ENCODE results near the gene KRT8. TPM values are rescaled to one million over a fixed set of nuclear protein-coding genes. Genes with fewer than 3 reads are reported as not detected.

KRT8 gene
- total and polyA plus RNA-seq, 7 donors: 20.6 to 3,526 (median 63.1) TPM

GRCh38 chr12:52878507-52879393, 26.1 kb downstream of the KRT8 start:
- DNase-seq: no peak
- TF ChIP-seq POLR2A (IDR thresholded peaks at IDR 0.05): no peak
- no peak for TF ChIP-seq EP300 (IDR thresholded peaks at IDR 0.05)
- no peak for TF ChIP-seq POLR2AphosphoS5 (IDR thresholded peaks at IDR 0.05)
- no peak for TF ChIP-seq CTCF (IDR thresholded peaks at IDR 0.05)
- intact Hi-C loops (cut with DNase I): loop anchor here (2.0 kb wide), 1 partner anchor 296 kb away; no protein-coding TSS in a partner anchor
- WGBS, 2 donors: 52 to 75% methylated on average over 17 of the region's 17 CpGs
- peak overlapping the region in 3 of 4 donors; percentile 15 to 61 (median 56) for H3K27ac ChIP-seq
- no peaks in the 10 kb centered on the region for H3K9me3 ChIP-seq
- peaks cover 0 to 33% (median 26%) of the 10 kb centered on the region in 4 donors for H3K4me1 ChIP-seq
- H3K4me3 ChIP-seq: peak overlapping the region in 2 of 4 donors; percentile 19 to 35
- no peaks in the 10 kb centered on the region for H3K36me3 ChIP-seq
- no peaks in the 10 kb centered on the region for H3K27me3 ChIP-seq

GRCh38 chr12:52877242-52877641, 27.6 kb downstream of the KRT8 start:
- peaks cover 0 to 37% (median 29%) of the 10 kb centered on the region in 4 donors for H3K4me1 ChIP-seq
- no peaks in the 10 kb centered on the region for H3K9me3 ChIP-seq
- no peak for DNase-seq
- H3K4me3 ChIP-seq: no peak overlapping the region
- no peaks in the 10 kb centered on the region for H3K27me3 ChIP-seq
- WGBS, 2 donors: 53 to 74% methylated on average over 3 of the region's 3 CpGs
- no peaks in the 10 kb centered on the region for H3K36me3 ChIP-seq
- intact Hi-C loops (cut with DNase I): no loop called here
- TF ChIP-seq POLR2A (IDR thresholded peaks at IDR 0.05): no peak
- no peak for TF ChIP-seq CTCF (IDR thresholded peaks at IDR 0.05)
- no peak for TF ChIP-seq POLR2AphosphoS5 (IDR thresholded peaks at IDR 0.05)
- TF ChIP-seq EP300 (IDR thresholded peaks at IDR 0.05): no peak
- H3K27ac ChIP-seq: no peak overlapping the region

GRCh38 chr12:52876372-52876771, 28.5 kb downstream of the KRT8 start:
- Histone ChIP-seq H3K9me3 (no peaks in the 10 kb centered on the region), H3K4me1 (peaks cover 0 to 37% (median 31%) of the 10 kb centered on the region in 4 donors), H3K4me3 (no peak overlapping the region), H3K27me3 (no peaks in the 10 kb centered on the region), H3K27ac (no peak overlapping the region), H3K36me3 (no peaks in the 10 kb centered on the region)
- 25 to 66% methylated on average over 7 of the region's 7 CpGs for WGBS, 2 donors
- no peak for DNase-seq
- intact Hi-C loops (cut with DNase I): no loop called here
- TF ChIP-seq EP300 (IDR thresholded peaks at IDR 0.05) (no peak), POLR2A (IDR thresholded peaks at IDR 0.05) (no peak), CTCF (IDR thresholded peaks at IDR 0.05) (no peak), POLR2AphosphoS5 (IDR thresholded peaks at IDR 0.05) (no peak)

- DNase-seq: no peak
- H3K36me3 ChIP-seq: no peaks in the 10 kb centered on the region
- peak overlapping the region; percentile 55 to 67 (median 60) for H3K27ac ChIP-seq
- WGBS, 2 donors: 53 to 71% methylated on average over 10 of the region's 10 CpGs
- H3K9me3 ChIP-seq: no peaks in the 10 kb centered on the region
- TF ChIP-seq POLR2AphosphoS5 (IDR thresholded peaks at IDR 0.05) (no peak), CTCF (IDR thresholded peaks at IDR 0.05) (no peak), POLR2A (IDR thresholded peaks at IDR 0.05) (no peak), EP300 (IDR thresholded peaks at IDR 0.05) (no peak)
- no peaks in the 10 kb centered on the region for H3K27me3 ChIP-seq
- peak overlapping the region; percentile 23 to 56 (median 48) for H3K4me3 ChIP-seq
- H3K4me1 ChIP-seq: peaks cover 0 to 38% (median 28%) of the 10 kb centered on the region in 4 donors
- intact Hi-C loops (cut with DNase I): no loop called here
These were observed 30.1 kb downstream of the KRT8 start for GRCh38 chr12:52874573-52875435.

All from sigmoid colon (tissue), 7 donors.